HL-60 (cell line): ENCODE measurements around the gene EFL1.

Experiments
- GABPA ChIP-seq: IDR thresholded peaks from 2 replicates; pipeline ENCODE4 v1.6.1; 2012; ENCODE audit warnings: low read depth
- POLR2AphosphoS5 ChIP-seq: IDR thresholded peaks from 2 replicates; pipeline ENCODE4 v1.6.1; 2012; ENCODE audit warnings: low read depth
- REST ChIP-seq: IDR thresholded peaks from 2 replicates; pipeline ENCODE4 v1.6.1; 2012; ENCODE audit warnings: low read depth; ENCODE audit not compliant: insufficient replicate concordance
- SPI1 ChIP-seq: IDR thresholded peaks from 2 replicates; pipeline ENCODE4 v1.6.1; 2012; ENCODE audit warnings: low read depth, mild to moderate bottlenecking, borderline replicate concordance
- TF ChIP-seq, protein P1 (sequence below): IDR thresholded peaks from one replicate; pipeline ENCODE4 v1.5.1; 2011; ENCODE audit warnings: low read length, control low read depth, inconsistent platforms; ENCODE audit not compliant: insufficient read depth

DNA sequence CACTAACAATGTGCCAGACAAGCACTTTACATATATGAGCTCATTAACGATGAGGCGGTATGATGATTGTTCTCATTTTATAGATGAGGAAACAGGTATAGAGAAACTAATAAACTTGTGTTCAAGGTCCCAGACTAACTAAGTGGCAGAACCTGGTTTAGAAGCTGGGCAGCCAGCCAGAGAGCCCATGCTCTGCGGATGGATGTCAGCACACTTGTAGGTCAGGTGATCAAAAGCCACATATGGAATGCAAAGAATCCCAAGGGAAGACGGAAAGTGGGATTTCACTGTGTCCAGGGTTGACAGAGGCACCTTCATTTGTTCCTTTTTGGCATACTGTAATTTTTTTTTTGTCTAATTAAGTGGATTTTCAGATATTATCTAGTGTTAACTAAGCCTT, 103.7 kb downstream of the EFL1 start:
- TF ChIP-seq, protein P1, sequence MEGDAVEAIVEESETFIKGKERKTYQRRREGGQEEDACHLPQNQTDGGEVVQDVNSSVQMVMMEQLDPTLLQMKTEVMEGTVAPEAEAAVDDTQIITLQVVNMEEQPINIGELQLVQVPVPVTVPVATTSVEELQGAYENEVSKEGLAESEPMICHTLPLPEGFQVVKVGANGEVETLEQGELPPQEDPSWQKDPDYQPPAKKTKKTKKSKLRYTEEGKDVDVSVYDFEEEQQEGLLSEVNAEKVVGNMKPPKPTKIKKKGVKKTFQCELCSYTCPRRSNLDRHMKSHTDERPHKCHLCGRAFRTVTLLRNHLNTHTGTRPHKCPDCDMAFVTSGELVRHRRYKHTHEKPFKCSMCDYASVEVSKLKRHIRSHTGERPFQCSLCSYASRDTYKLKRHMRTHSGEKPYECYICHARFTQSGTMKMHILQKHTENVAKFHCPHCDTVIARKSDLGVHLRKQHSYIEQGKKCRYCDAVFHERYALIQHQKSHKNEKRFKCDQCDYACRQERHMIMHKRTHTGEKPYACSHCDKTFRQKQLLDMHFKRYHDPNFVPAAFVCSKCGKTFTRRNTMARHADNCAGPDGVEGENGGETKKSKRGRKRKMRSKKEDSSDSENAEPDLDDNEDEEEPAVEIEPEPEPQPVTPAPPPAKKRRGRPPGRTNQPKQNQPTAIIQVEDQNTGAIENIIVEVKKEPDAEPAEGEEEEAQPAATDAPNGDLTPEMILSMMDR: no peak
- TF ChIP-seq REST: no peak
- no peak for TF ChIP-seq POLR2AphosphoS5
- no peak for TF ChIP-seq SPI1
- no peak for TF ChIP-seq GABPA
